ENCODE data around the gene KCNV2. TPM values are rescaled to one million over a fixed set of nuclear protein-coding genes. Genes with fewer than 3 reads are reported as not detected.

KCNV2 gene
- not detected in 2 replicates for total RNA-seq

DNA sequence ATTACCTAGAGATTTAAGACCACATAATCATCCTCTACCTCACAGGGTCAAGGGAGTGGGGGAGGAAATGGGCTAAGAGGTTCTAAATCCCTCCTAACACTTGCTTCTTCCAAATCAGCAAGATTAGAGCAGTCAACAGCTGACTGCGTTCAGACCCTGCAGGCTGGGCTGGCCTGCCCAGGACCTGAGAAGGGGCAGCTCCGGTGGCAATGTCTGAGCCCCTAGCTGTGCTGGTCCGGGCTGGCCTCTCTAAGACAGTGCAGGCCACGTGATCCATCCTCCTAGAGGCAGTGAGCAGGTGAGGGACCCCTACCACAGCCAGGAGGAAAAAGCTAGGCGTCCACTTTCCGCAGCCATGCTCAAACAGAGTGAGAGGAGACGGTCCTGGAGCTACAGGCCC lies at the start of gene KCNV2:
TSS of gene KCNV2 (plus strand) at position 126 of the 400 bp plus-strand sequence. CDS start at position 356, 230 bp downstream.

Other genes with a start within 250 kb of the KCNV2 start
- gene VLDLR, start 95.7 kb upstream of the KCNV2 start, total RNA-seq = 12.2 and 28.8 TPM in 2 replicates
- gene PUM3, start 126.6 kb downstream of the KCNV2 start, total RNA-seq = 15.8 and 28.4 TPM in 2 replicates